Stimulated activated CD8-positive, alpha-beta memory T cell treated with anti-CD3 and anti-CD28 coated beads, Interleukin-12 subunit alpha, Interleukin-12 subunit beta, amount 100 ng/mL, for 24 hours (primary cell): ENCODE measurements around the gene ANTXR2.
"Not testable (repeated sequence)": the region's sequence is repeated elsewhere in the genome, so short reads cannot be mapped to it uniquely, and the experiment has no call there.

ENCODE experiments used
- DNase-seq: peaks from one replicate; pipeline ENCODE4 v3.0.0-alpha.2; 2020; ENCODE audit errors: extremely low read depth

Gene ANTXR2

DNA sequence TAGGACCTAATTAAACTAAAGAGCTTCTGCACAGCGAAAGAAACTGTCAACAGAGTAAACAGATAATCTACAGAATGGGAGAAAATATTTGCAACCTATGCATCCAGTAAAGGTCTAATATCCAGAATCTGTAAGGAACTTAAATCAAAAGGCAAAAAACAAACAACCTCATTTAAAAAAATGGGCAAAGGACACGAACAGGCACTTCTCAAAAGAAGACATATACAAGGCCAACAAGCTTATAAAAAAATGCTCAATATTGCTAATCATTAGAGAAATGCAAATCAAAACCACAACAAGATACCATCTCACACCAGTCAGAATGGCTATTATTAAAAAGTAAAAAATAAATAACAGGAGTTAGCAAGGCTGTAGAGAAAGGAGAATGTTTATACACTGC is 81.9 kb downstream of the ANTXR2 start:
- DNase-seq, result not testable (repeated sequence)

DNA sequence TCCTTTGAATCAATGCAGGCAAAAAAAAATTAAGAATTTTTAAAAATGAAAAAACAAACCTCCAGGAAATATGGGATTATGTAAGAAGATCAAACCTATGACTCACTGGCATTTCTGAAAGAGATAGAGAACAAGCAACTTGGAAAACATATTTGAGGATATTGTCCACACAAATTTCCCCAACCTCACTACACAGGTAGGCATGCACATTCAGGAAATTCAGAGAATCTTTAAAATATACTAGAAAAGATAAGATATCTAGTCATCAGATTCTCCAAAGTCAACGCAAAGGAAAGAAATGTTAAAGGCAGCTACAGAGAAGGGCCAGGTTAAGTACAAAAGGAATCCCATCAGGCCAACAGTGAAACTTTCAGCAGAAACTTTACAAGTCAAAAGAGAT is 85.6 kb downstream of the ANTXR2 start:
- DNase-seq, result no peak

DNA sequence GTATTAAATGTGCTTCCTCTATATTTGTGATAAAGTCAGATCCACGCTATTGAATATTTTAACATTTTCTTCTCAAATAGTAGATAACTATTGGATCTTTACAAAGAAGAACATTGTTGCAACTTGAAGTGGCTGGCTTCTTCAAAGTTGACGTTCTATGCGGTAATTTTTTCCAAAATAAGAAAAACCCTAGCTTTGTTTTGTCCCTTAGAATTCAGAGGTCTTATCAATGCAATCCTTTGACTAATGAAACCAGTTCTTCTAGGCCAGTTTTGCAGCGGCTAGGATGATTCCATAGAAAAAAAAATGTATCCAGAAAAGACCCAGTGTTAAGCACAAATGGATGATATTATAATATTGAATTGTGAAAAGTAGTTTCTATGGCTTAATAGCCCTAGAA is 89.6 kb downstream of the ANTXR2 start:
- no peak for DNase-seq

DNA sequence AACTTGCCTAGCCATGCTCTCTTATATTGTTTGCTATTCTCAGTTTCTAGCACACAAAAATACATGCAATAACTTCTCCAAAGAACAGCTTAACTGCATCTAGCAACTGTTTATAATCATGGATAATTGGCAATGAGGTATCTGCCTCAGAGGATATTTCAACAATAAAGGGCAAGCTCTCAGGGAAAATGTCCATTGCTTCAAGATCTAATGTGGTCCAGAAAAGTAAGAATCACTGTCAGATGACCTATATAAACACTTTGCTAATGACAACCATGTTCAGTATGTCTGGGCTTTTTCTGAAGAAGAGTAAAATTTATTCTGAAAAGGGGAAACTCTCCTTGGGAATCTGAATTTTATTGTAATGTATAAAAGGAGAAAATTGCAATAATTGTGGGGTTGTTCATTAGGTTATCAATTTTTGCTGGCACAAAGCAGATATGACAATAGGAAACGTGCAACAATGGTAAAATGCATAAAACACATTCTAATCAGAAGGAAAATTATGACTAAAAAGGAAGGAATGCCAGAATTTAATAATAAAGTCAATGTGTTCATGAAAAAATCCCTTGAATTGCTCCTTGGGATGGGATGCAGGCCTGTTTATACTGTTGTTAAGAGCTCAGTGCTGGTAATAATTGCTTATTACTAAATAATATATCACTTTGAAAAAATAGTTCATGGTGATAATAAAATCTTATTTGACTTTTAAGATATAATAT is 90.3 kb downstream of the ANTXR2 start:
- DNase-seq, result no peak

DNA sequence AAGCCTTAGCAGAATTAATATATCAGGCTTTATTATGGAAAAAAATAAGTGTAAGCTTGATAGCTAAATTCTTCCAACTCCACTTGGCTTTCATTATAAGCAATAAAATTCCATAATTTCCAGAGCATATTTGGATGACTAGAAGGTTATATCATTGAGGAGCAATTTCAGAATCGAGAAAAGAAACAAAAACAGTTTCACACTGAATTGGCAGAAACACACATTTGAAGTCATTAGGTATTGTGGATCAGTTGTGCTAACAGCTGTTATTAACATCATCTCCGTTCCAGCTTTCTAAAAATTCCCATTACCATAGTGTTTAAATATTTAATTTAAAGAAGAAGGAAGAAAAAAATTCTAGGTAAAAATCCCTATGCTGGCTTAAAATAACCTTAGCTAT is 92.6 kb downstream of the ANTXR2 start:
- no peak for DNase-seq

DNA sequence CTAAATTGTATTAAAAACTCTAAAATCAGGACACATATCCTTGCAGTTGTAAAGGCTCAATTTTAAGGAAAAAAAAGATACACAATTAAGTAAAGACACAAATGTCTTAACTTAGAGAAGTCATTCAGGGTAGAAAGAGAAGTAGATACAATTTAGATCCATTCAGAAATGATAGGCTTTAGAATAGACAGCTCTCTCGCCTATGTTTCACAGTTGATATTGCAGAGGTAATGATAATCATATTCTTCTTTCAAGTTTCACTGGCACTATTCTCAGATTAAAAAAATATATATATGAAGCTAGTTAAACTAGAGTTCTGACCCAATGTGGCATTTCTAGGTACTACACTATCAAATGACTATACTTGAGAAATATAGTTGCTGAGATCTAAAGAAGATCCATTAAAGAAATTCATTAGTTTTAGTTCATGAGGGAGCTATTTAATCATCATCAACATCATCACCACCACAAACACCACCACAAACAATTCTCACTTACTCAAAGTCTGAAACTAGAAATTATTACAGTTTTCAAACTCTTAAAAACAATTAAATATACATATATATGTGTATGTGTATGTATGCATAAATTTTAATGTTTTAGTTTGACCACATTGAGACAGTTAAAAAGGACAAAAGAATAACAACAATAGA is 93.1 kb downstream of the ANTXR2 start:
- no peak for DNase-seq

DNA sequence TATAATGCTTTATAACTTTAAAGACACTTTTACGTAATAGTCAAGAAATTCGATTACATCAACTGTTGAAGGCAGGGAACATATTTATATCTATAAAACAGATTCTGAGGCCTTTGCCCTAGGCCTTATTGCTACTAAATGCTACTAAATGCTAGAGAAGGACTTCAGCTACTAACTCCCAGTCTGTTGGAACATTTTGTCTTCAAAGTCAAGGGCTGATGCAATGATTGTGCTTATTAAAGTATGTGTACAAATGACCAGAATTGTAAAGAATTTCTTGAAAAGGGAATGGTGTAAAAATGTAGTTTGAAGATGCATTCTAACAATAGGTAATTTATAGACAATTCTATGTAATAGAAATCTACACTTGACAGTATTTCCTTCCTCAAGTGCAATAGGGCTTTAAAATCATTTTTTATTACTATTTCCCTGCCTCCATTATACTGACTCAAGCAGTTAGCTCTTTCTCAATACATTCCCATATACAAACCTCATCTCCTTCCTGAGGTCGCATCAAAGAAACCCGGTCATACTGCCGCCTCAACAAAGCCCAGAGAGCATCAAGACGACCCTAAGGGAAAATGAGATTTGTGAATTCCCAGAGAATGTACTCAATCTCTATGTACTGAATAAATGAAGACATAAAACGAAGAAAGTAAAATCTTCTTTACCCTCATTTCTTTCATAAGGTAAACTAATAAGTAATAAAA is 95.7 kb downstream of the ANTXR2 start:
- DNase-seq, result no peak

DNA sequence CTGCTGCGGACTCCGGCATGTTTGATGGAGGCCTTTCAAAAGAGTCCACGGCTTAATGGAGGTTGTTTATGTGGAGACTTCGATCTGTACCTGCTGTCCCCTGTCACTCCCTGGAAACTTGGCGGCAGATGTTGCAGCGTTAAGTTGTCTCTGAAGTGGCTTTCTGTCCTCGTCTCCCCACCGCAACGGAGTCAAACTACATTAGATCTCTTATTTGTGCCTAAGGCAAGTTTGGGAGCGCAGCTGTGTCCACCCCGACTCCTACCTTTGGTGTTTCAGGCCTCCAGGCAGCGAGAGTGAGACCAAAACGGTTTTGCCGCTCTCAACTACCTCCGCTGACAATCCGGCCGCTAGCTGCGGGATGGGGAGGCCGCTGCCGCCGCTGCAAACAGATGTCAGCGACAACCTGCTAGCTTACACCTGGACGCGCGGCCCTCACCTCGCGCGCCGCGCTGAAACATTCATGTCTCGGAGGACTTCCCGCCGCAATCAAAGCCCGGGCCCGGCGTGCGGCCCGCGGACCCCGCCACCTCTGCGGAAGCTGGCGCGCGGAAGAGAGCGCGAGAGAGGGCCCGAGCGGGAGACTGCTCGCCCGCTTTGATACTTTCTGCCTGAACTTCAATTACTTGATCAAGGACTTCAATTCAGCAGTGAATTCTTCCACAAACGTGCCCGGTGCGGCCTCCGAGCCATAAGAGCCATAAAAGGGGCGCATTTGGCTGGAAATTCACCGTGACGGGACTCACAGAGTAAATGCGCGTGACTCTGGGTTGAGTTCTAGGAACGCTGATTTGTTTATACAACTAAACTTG is 108.4 kb downstream of the ANTXR2 start:
- no peak for DNase-seq

DNA sequence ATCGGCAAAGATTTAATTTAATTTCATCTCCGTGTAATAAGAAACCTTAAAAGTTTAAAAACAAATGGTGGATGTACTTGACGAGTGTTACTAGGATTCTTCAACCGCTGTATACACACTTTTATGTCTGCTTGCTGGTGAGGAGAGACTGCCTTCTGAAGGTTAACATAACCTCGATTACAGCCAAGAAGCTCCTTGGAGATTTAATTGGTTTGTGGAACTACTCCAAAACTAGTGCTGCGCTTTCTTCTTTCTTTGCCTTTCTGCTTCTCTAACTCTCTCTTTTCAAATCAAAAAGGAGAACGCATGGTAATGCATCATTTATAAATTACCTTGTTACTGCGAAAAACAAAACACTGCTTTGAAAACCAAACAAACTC is 109.0 kb downstream of the ANTXR2 start:
- no peak for DNase-seq

DNA sequence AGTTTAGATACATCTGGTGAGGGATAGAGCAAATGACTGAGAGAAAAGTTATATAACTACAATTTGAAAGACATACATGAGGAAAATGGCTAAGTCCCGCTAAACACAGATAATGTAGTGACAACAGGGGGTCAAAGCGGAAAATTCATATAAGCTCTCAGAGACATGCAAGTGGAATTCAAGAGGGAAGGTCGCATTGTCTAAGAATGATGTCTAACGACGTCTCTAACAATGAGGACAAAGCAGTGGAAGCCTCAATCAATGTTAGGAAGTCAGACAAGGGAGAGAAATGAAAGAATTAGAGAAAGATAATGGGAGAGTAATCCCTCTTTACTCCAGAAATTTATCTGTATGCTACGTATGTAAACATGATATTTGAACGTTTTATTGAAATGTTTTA is 113.4 kb downstream of the ANTXR2 start:
- DNase-seq, result no peak

DNA sequence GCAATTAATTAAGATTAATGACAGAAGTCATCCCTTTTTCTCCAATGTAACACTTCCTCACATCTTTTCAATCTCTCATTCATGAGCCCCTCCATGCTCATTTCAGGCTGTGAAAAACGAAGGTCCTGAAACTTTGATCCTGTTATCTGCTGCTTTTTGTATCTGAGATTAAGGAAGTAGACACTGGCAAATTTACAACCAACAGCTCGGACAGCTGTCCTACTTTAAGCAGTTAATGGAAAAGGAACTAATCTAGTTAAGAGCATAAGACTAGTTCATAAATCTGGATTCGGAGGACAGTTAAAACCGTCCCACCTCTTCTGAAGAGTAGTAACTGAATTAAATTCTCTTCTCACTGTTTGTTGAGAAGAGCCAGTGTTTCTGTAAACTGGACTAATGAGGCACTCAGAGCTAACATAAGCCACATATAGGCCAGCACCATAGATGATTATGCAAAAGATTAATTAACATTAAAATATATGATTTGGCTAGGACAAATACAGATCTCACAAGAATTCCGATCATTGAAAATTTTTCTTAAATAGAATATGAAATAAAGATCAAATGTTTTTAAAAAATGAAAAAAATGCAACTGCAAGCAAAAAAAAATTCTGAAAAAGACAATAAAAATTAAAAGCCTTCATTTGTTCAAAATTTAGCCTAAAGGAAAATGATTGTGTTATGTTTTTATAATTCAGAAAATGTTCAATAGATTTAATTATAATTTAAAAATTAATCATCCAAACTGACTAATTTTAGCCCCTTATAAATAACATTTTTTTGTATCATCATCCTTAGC is 114.4 kb downstream of the ANTXR2 start:
- no peak for DNase-seq

DNA sequence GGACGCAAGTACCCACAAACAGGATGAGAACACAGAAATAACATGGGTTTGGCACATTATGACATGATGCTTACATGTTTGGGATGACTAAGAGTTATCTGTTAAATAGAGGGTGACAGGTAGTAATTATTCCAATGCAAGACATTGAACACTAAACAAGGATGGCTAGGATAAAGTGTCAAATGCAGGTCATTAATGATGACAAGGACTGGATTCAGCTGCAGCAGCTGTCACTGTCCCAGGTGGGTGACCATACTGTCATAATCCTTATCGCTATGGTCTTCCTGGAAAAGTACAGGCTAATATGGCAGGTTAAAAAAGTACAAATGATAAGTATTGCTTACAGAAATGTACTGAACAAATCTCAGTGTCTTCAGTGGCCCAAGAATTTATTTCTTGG is 123.9 kb downstream of the ANTXR2 start:
- DNase-seq, result no peak

DNA sequence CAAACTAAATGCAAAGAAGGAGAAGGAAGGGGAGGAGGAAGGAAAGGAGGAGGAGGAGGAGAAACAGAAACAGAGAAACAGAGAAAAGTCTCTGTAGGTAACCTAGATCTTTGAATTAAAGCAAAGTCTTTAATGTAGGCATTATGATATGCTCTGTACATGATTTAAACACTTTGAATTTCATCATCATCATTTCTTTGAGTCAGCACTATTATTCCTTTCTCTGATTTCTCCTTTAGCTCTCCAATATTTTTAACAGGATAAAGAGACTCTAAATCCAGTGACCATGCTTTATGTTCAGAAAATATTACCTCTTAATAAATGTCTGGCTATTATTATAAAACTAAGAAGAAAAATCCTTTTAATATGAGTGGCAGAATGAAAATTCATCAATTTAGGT is 124.3 kb downstream of the ANTXR2 start:
- no peak for DNase-seq

DNA sequence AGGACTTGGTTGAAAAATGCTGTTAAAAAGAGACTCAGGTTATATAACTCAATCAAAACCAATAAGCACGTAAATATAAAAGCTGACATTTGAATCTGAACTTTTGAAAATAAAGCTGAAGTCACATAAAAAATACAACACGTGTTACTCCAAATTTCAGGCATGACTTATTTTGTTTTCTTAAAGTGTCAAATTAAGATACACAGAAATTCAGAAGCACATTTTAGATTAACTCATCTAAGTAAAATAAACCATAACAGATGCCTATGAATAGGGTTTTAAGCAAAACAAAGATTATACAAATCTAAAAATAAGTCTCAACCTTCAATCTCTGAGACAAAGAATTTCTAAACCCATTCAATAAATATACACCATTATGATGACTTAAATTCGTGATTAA is 124.8 kb downstream of the ANTXR2 start:
- no peak for DNase-seq

DNA sequence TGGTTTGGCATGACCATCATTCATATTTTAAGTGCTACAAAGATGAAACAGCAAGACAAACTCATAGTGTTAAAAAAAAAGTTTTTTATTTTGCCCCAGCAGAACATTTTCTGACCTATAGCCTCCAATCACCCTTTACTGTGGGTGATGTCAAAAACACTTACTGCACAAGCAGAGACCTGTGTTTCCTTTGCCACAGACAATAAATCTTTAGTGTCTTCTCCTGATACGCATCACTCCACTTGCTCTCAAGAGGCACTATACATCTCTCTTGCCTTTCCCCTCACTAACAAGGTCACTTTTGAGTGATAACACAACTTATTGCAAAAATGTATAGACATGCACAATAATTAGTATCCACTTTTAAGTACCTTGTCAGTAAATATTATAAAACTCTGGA is 125.6 kb downstream of the ANTXR2 start:
- DNase-seq, result no peak

DNA sequence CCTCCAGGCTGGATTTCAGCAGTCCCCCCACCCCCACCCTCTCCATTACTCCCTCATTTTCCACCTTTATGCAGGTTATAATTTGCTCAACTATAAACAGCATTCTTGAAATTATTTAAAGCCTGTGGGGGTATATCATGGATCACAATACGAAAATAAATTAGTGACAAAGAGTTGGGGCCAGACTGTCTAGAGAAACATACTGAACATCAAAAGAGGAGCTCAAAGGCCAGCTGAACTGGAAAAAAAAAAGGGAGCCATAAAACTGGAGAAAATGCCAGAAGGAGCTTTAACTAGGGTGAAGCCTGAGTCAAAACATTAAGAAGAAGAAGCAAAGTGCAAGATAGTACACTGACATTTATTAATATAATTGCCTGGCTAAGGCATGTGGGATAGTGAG is 137.8 kb downstream of the ANTXR2 start:
- DNase-seq, result no peak

DNA sequence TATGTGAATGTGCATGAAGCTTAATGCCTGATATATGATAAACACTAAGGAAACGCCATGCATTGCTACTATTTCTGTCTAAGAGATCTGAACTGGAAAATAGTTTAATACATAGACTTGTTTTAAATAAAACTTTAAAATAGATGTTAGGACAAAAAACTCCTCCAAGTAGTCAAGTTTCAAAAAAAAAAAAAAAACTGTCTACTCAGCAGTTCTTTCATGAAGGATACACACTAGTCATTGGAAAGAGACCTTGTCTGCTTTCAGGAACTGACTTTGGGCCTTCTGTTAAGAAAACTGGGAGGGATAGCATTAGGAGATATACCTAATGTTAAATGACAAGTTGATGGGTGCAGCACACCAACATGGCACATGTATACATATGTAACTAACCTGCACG is 138.4 kb downstream of the ANTXR2 start:
- DNase-seq, result no peak

DNA sequence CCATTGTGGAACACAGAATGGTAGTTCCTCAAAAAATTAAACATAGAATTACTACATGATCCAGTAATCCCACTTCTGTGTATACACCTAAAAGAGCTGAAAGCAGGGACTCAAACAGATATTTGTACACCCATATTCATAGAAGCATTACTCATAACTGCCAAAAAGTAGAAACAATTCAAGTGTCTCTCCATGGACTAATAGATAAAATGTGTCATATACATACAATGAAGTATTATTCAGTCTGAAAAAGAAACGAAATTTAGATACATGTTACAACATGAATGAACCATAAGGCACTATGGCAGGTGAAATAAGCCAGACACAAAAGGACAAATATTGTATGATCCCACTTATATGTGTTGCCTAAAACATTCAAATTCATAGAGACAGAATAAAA is 145.1 kb downstream of the ANTXR2 start:
- DNase-seq, result no peak

DNA sequence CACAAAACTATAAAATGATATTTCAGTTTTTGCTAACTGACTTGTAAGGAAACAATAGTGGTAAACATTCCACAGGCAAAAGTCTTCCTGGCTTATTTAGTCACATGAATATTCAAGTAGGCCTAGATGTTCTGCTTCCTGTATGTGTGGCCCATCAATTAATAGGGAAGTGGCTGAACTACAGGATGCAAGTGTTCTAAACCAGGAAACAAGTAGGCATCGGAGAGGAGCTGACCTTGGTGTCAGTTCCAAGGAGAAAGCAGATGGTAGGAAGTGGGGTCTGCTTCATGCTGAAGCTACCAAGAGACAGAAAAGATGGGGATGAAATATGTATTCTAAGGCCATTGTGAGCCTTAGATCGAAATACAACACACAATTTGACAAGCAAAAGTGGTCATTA is 149.7 kb downstream of the ANTXR2 start:
- DNase-seq, result no peak

DNA sequence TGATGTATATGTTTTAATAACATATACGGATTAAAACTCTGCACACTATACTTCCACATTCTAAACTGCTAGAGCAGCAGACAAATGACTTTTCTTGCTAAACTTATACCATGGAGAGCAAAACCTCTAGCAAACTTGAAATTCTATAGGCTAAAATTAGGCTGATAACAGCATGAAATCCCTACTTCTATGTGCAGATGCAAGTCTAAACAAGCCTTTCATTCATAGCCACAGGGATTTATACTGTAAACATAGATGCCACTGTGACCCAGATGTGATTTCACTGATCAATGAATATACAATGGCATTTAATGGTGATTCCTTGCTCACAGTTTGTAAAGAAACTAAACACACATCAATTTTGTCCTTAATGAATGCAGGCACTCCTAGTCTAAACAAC is 151.0 kb downstream of the ANTXR2 start:
- no peak for DNase-seq

DNA sequence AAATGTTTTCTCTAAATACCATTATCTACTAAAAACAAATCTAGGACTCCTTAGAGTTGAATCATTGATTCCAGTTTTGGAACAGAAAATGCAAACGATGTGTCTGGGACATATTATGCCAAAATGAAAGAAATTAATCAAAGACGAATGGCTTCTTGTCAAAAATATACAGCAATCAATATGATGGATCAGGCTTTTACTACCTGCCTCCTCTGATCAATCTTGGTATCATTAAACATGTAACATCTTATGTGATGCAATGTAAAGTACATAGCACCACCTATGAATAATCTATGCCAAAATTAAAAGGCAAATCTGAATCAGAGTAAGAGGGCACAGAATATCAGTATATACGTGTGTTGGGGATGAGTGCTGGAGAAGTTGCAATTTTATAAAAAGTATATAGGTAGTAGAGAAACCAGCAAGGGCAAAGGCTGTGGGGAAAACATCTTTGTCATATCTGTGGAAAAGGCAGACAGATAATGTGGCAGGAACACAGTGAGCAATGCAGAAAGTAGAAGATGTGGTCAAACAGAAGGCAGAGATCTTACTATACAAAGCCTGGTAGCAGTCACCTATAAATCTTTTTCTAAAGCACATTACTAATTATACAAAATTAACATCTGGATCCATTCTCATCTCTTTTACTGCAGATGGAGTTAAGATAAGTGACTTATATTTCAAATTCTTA is 152.7 kb downstream of the ANTXR2 start:
- DNase-seq, result no peak
